ENCODE data around the gene ADAM12. TPM values are rescaled to one million over a fixed set of nuclear protein-coding genes. Genes with fewer than 3 reads are reported as not detected.

Gene ADAM12
- polyA plus RNA-seq, 4 donors = 21.5 to 32.0 (median 27.2) TPM

DNA sequence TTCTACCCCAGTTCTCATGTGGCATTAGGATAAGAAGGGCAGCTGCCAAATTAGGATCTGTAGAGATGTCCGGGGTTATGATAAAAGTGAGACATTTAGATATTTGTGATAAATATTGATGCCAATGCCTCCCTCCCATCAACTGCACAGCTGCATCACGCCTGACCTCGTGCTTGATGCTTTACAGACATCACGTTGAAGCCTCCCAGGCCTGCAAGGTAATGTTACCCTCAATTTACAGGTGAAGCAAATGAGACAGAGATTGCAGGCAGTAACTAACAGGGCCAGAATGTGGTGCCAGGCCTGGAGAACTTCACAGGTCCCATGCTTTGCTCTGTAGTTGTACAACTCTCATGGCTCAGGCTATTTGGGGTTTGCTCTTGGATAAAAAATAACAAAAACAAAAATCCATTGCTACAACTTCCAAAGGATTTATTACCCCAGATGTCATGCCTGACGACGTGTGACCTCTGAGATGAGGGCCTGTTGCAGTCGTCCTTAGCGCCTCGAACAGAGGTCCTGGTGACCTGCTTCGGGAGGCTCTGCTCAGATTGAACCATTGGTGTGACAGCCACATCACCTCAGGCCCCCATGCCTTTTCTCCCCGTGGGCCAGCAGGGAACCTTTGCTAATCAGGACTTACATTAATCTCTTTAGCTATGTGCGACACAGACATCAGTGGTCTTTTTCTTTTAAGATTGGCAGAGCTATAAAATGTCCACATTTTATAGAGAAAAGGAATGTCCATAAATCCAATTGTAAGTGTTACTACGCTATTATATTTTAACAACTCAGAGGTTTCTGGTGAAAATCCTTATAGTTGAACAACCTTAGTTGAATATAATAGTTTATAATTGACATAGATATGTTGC is 169.3 kb downstream of the ADAM12 start:
- DNase-seq (ENCODE audit: low read depth in 4 of 4, low spot score in 2 of 4) = no peak

DNA sequence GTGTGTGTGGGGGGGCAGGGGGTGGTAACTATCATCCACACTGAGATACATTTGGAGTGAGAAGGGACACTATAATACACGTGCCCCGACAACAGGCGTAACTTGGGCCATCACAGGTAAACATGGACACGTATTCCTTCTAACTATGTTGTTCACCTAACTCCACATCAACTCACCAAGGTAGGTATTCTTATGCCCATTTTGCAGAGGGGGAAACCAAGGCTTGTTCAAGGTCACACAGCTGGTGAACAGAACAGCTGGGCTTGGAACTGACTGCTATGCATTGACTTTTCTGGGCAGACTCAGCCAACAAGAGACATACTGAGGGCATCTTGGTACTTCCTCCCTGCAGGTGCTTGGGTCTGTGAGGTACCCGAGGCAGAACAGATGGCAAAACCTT is 170.1 kb downstream of the ADAM12 start:
- DNase-seq (ENCODE audit: low read depth in 4 of 4, low spot score in 2 of 4) = no peak

GRCh38 chr10:126216632-126216961 is 171.7 kb downstream of the ADAM12 start:
- no peak for DNase-seq (ENCODE audit: low read depth in 4 of 4, low spot score in 2 of 4)

DNA sequence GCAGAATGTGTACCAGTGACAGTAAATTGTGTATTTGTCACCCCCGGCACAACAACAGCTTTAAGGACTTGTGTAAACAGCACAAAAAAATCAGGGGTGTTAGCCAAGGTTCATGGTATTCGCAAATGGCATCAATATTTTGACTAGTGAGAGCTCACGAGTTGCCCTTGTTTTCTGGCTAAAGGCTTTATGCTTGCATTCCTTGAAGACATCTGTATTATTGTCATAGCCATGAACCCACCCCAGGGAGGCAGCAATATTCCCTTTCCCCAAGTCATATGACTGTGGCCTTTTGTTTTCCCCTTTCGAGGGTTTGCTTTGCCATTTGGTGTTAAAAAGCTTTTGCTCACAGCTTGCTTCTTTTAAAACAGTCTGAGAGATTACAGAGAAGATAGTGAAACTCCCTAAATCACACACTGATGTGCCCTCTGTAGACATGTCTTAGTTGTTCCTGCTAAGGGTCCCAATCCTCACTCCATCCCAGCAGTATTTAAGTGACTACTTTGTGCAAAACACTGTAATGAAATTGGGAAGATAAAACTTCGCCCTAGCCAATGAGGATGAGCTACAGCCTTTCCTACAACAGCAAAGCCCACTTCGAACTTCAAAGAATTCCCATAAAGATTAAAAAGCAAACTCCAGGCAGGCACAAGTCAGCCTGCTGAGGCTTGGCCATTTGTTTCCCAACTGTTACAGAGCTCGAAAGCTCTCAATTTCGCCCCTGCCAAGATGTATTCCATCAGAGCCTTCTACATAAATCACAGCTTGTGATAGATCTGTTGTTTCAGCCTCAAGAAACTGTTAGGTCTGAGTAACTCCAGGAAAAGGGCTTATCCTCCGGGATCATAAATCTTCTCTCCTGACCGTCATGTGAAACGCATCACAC is 172.3 kb downstream of the ADAM12 start:
- DNase-seq (ENCODE audit: low read depth in 4 of 4, low spot score in 2 of 4) = peak; percentile 42 to 65 (median 64)

GRCh38 chr10:126214679-126215078 is 173.6 kb downstream of the ADAM12 start:
- DNase-seq (ENCODE audit: low read depth in 4 of 4, low spot score in 2 of 4) = no peak

DNA sequence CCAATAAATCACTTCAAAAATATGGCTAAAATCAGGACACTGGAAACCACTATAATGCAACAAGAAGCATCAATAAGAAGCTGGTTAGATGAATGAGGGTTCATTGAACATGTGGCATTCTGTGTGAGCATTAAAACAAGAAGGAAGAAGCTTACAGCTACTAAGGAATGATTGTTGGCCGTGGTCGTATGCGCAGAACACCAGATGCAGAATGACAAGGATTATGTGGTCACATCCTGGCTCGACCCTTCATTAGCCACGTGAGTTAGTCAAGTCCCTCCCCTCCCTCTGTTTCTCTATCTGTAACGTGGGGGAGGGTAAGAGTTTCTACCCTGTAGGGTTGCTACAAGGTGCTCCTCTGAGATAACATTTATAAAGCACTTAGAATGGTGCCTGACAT is 174.3 kb downstream of the ADAM12 start:
- DNase-seq (ENCODE audit: low read depth in 4 of 4, low spot score in 2 of 4) = no peak

DNA sequence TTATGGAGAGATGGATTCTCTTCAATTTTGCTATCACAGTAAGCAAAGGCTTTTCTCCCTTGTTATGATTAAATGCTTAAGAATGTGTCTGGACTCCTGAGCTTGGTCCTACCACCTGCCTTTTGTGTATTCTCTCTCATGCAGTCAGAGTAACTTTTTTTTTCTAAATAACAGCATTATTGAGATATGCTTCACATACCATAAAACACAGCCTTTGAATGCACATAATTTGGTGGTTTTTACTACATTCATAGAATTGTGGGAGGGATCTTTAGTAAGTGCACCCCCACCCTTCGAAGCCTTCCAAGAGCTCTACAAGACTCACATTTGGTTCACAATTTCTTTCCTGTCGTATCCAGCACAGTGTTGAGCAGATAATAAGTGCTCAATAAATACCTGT is 175.5 kb downstream of the ADAM12 start:
- no peak for DNase-seq (ENCODE audit: low read depth in 4 of 4, low spot score in 2 of 4)

DNA sequence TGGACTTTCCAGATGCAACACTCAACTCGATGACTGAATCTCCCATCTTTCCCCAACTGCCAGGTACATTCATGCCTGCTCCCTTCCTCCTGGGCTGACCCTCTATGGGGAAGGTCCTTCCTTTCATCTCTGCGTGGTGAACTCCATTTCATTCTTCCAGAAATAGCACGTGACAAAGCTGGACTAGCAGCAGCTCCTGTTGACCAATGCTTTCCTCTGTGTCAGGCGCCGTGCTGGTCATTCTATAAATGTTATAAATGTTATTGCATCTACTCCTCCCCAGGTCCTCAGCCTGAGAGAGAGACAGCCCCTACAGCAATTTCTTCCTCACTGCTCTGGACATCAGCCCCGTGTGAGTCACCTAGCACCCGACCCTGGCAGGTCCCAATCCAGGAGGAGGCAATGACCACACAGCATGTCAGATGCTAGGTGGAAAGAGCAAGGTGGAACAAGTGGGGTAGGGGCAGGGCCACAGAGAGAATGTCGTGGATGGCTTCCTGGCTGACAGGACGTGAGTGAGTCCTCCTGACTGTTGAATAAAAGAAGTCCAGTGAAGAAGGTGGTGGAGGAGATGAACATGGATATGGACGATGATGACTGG is 178.1 kb downstream of the ADAM12 start:
- DNase-seq (ENCODE audit: low read depth in 4 of 4, low spot score in 2 of 4) = no peak

DNA sequence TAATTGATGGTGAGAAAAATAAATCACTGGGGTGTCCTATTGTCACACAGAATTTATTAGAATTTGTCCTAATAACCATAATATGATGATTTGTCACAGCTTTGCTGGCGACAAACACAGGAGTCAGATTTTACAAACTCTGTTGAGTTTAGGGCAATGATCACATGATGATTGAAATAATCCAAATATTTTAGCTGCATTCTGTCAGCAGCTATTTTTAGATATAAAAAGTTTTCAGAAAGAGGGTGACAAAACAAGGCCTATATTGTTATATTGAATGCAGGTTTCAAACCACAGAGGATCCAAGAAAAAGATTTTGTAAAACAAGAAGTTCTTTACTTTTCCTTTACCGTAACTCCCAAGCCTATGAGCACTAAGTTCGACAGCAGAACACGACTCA is 178.8 kb downstream of the ADAM12 start:
- no peak for DNase-seq (ENCODE audit: low read depth in 4 of 4, low spot score in 2 of 4)

- DNase-seq (ENCODE audit: low read depth in 4 of 4, low spot score in 2 of 4) = no peak
Measured at GRCh38 chr10:126208726-126209302, 179.5 kb downstream of the ADAM12 start.

DNA sequence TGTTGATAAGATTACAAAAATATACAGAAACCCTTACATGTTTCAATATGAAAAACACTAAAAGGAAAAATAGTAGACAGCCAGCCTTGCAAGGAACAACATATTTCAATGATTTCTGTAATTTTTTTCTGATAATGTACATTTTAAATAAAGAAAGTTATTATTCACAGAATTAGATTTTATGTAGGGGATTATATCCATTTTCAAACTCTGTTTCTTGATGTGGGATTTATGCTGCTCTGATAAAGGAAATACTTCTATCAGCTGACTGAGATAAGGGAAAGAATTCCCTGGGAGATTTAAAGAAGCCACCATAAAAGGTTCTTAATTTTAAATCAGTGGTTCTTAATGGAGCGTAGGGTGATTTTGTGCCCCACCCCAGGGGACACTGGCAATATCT is 180.4 kb downstream of the ADAM12 start:
- no peak for DNase-seq (ENCODE audit: low read depth in 4 of 4, low spot score in 2 of 4)

DNA sequence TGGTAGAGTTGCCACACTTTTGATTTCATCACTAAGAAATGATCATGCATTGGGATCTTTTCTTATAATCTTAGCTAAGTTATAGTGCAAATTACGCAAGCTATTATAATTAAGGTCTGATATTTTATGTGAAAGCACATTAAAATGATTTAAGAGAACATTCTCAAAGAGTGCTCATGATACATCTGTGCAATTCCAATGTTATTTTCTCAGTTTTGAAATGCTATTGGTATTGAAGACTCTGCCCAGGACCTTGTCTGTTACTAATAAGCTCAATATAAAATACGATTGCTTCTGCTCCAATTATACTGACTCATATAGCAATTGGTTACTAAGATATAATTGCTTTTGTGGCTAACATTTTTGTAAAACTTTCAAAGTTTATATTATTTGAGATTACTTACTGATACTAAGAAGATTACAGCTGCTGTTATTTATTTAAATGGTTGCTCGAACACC is 180.9 kb downstream of the ADAM12 start:
- DNase-seq (ENCODE audit: low read depth in 4 of 4, low spot score in 2 of 4) = no peak

DNA sequence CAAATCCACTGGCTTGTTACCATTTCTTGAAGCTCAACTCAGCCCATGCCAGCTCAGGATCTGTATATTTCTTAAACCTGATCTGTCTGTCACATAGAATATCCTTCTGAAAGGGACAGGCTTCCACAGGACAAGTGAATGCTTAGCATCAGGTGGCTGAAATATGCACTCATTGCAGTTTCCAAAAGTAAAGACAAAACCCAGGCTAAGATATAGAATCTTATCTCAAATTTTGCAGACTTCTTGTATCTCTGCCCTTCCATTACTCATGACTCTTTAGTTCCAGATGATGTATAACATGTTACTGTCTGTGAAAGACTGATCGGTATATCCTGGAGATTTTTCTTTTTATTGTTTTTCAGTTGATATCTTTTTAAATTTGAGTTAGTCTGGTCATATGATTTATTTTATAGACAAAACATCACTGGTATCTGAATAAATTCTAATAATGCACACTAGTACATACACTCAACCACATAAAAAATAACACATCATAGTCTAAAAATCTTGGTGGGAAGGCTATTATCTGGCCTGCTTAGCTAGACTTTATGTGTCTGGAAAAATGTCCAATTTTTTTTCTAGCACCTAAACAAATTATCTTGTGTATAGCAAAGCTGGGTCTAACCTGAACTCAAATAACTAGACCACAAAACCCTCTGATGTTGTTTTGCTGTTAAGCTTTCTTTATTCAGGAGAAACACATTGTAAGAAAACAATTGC is 182.6 kb downstream of the ADAM12 start:
- DNase-seq (ENCODE audit: low read depth in 4 of 4, low spot score in 2 of 4) = no peak

- no peak for DNase-seq (ENCODE audit: low read depth in 4 of 4, low spot score in 2 of 4)
Measured at GRCh38 chr10:126204320-126204719, 184.0 kb downstream of the ADAM12 start.

- no peak for DNase-seq (ENCODE audit: low read depth in 4 of 4, low spot score in 2 of 4)
Measured at GRCh38 chr10:126203746-126204145, 184.5 kb downstream of the ADAM12 start.

DNA sequence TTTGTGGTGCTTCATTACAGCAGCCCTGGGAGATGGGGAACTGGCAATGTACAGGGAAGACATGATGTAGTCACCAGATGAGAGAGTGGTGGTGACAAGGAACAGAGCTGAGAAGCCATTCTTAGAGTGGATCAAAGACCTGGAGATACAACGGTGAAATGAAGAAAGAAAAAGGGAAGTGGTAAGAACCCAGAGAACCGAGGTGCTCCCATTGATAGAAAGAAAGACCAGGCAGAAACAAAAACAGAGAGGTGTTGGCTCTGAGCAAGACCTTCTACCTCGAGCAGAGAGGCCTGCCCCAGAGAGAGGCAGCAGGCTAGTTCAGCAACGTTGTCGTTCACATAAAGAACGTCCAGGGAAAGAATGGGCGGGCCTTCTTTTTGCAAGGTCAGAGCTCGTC is 186.7 kb downstream of the ADAM12 start:
- DNase-seq (ENCODE audit: low read depth in 4 of 4, low spot score in 2 of 4) = no peak

DNA sequence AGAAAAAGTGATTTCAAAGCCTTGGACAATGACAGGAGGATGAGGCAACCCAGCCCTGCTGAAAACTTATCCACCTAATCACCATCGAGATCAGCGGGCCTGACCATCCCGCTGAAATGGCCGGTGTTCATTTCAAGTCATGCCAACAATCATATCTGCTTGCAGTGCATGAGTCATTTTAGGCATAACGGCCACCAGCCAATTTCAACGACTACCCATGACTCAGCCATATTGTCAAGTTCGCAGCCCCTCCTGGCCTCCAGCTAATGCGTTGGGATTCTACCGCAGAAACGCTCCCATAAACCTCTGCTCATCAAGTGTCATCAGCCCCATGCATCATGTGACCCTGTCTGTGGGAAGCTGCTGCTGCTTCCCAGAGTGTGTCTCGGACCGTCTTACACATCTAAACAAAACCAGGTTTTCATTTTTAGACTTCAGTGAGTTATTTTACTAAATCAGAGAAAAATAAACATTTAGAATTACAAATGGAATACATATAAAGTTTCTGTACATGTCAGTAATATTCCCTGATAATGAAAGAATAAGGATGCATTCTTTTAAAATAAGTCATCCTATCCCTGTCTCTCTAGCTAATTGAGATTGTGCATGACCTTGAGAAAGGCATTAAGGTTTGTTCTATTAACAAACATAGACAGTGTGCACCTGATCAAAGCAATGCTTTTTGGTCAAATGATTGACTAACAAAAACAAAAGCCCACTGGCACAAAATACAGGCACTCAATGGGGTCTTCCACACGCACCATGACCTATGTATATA is 188.9 kb downstream of the ADAM12 start:
- DNase-seq (ENCODE audit: low read depth in 4 of 4, low spot score in 2 of 4) = no peak

GRCh38 chr10:126198681-126199080 is 189.6 kb downstream of the ADAM12 start:
- DNase-seq (ENCODE audit: low read depth in 4 of 4, low spot score in 2 of 4) = no peak

DNA sequence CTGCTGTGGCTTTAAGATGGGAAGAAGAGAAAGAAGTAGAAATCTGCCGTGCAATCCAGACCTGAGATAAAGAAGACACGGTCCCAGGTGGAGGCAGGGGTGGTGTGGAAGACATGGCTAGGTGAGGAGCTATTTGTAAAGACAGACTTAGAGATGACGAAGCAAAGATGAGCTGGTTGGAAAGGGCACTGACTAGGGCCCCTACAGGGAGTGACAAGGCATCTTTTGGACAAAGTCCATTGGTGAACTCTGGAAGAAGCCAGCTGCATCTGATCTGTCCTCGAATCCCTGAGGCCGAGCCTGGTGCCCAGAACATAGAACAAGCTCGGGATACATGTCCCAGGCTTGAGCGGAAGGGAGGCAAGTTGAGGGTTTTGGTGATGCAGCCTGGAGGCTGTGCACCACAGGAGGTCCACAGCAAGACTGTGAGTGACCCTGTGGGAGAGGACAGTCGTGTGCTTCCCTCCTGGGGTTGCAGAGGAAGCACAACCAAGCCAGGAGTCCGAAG is 191.2 kb downstream of the ADAM12 start:
- DNase-seq (ENCODE audit: low read depth in 4 of 4, low spot score in 2 of 4) = no peak
